Dendritic cell treated with granulocyte-macrophage colony-stimulating factor and Interleukin-4, amounts not matched to agents 40 ng/mL and 50 ng/mL, for 4 days (primary cell): ENCODE measurements around the gene SPTLC1.
"Not testable (repeated sequence)": the region's sequence is repeated elsewhere in the genome, so short reads cannot be mapped to it uniquely, and the experiment has no call there.

ENCODE experiments used
- H3K27ac Mint-ChIP-seq: one replicate; pipeline ENCODE4 v1.8.0; 2022; ENCODE audit warnings: mild to moderate bottlenecking, mixed read lengths
- H3K27me3 Mint-ChIP-seq: one replicate; pipeline ENCODE4 v1.8.0; 2022; ENCODE audit warnings: mild to moderate bottlenecking, mixed read lengths
- H3K36me3 Mint-ChIP-seq: one replicate; pipeline ENCODE4 v1.8.0; 2022; ENCODE audit warnings: low read depth, mixed read lengths
- H3K4me1 Mint-ChIP-seq: one replicate; pipeline ENCODE4 v1.8.0; 2022; ENCODE audit warnings: low read depth, mixed read lengths
- H3K4me3 Mint-ChIP-seq: one replicate; pipeline ENCODE4 v1.8.0; 2022; ENCODE audit warnings: mild to moderate bottlenecking, moderate library complexity, mixed read lengths
- H3K9me3 Mint-ChIP-seq: one replicate; pipeline ENCODE4 v1.8.0; 2022; ENCODE audit warnings: mixed read lengths
- intact Hi-C: fragments of 100-400 bp; cut with micrococcal nuclease; formaldehyde crosslinking; loops from one replicate; pipeline ENCODE4 v1.15.0; 2022

Gene SPTLC1

DNA sequence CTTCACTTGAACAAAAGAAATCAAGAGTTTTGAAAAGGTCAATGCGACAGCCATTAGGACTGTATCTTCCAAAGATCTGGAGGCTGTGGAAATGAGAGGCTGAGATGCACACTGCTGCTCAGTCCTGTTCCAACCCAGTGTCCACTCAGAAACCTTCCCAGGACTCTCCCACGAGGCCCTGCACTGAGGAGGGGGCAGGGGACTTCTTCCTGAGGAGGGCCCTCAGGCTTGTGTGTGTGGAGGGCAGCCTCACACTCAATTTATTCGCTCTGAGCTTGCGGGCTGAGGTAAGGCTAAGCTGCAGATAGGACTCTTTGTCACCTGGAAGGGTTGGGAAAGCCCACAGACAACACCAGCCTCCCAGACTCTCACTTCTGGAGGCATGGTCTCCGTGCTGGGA is 95.6 kb downstream of the SPTLC1 start:
- Mint-ChIP-seq H3K27ac (no peak overlapping the region), H3K4me1 (no peaks in the 10 kb centered on the region), H3K36me3 (no peaks in the 10 kb centered on the region), H3K9me3 (peaks cover 31% of the 10 kb centered on the region), H3K4me3 (no peak overlapping the region), H3K27me3 (peaks cover 2% of the 10 kb centered on the region)
- intact Hi-C loops: no loop called here

DNA sequence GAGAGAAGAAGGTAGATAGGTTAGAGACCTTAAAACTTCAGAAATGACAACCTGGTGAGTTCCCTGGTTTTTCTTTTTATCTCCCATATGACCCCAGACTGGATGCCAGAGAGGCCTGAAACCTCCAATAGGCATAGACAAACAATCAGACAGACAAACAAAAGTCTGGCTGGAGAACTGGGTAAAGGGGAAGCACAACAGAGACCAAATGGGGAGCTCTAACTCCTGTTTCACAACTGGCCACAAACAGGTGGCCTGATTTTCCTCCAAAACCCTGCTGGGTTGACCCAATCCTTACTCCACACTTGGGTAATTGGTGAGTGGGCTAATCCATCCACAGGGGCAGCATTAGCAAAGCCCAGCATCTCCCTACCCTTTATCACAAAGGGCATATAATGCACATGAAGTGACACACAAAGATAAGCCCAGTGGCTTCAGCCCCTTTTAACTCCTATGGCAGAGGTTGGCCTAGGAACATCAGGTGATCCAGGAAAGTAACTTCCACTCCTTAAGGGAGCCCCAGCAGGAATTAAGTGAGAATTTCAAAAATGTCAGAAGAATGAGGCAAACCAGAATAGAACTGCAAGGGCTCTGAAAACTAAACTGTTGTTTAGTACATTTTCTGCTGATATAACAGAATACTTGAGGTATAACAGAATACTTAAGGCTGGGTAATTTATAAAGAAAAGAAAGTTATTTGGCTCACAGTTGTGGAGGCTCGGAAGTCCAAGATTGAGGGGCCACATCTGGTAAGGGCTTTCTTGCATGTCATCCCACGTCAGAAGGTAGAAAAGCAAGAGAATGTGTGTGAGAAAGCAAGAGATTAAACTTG is 104.3 kb downstream of the SPTLC1 start:
- Mint-ChIP-seq H3K9me3 (no peaks in the 10 kb centered on the region), H3K27me3 (no peaks in the 10 kb centered on the region), H3K27ac (no peak overlapping the region), H3K4me3 (no peak overlapping the region), H3K4me1 (peaks cover 13% of the 10 kb centered on the region), H3K36me3 (no peaks in the 10 kb centered on the region)
- intact Hi-C loops: no loop called here

DNA sequence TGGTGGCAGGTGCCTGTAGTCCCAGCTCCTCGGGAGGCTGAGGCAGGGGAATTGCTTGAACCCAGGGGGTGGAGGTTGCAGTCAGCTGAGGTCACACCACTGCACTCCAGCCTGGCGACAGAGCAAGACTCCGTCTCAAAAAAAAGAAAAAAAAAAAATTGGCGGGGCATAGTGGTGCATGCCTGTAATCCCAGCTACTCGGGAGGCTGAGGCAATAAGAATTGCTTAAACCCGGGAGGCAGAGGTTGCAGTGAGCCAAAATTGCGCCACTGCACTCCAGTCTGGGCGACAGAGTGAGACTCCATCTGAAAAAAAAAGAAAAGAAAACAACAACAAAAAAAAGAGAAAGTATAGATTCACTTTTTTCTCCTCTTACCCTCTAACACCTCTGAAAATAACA is 105.0 kb downstream of the SPTLC1 start:
- H3K4me1 Mint-ChIP-seq: peaks cover 13% of the 10 kb centered on the region
- H3K27ac Mint-ChIP-seq, H3K4me3 Mint-ChIP-seq, H3K9me3 Mint-ChIP-seq, H3K27me3 Mint-ChIP-seq, H3K36me3 Mint-ChIP-seq, intact Hi-C loops: not testable (repeated sequence)

DNA sequence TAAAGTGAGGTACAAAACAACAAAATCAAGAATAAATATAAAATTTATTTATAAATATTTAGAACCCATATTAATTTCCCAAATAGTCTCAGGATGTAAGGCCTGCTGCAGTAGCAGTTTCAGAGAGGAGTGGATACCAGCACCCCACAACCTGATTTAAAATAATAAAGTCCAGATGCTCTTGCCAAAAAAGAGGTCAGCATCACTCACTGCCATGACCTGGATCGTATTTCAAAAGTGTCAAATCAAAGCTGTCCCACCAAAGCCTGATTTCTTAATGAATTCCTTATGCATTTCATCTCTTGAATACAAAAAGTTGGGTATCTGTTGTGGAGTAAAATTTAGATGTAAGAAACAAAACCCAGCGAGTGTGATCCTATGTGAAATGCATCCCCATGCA is 107.2 kb downstream of the SPTLC1 start:
- Mint-ChIP-seq H3K27me3 (no peaks in the 10 kb centered on the region), H3K36me3 (no peaks in the 10 kb centered on the region), H3K4me1 (peaks cover 13% of the 10 kb centered on the region), H3K9me3 (no peaks in the 10 kb centered on the region), H3K27ac (no peak overlapping the region), H3K4me3 (no peak overlapping the region)
- intact Hi-C loops: no loop called here

DNA sequence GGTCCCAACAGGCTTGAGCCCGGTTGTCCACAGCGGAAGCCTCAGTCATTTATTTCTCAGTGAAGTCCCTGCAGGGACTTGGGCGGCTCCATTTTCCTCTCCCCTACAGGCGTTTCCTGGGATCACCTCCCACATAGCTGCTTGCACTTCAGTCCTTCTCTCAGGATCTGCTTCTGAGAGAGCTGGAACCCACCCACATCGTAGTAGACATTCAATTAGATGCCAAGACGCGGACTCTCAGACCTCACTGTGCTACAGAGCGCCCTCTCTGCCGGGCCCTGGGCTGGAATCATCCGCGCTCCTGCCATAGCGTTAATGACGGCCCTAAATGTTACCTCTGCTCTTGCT is 111.2 kb downstream of the SPTLC1 start:
- intact Hi-C loops: no loop called here
- Mint-ChIP-seq H3K27me3 (peaks cover 3% of the 10 kb centered on the region), H3K9me3 (no peaks in the 10 kb centered on the region), H3K27ac (no peak overlapping the region), H3K36me3 (no peaks in the 10 kb centered on the region), H3K4me3 (no peak overlapping the region), H3K4me1 (no peaks in the 10 kb centered on the region)

DNA sequence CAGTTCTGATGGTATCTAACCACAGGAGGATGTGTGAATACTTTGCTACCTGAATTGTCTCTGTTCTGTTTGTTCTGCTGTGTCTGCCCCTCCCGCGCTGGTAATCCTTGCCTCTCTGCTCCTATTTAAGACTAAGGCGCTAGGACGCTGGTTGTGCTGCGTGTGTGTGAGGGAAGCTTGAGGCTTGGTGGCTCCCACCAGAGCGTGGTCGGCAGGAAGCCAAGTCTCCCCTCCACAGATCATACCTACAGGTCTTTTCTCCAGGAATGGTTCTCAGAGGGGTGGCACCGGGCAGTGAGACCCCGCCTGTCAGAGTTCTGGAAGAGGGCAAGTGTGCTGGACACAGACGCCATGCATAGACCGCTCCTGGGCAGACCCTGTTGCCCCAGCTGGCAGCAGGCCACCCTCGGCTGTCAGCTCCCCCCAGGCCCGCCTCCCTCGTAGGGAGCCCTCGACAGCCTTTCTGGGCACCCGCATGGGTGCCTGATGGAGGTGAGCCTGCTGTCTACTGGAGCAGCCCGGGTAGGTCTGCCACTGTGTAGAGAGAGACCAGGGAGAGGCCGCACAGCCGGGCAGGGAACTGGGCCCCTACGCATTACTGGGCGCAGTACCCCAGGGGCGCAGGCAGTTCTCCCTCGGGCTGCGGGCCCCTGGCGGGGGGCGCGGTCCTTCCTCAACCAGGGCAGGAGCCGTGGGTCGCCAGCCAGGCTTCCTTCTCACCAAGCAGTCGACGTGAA is 111.7 kb downstream of the SPTLC1 start:
- no peak overlapping the region for H3K4me3 Mint-ChIP-seq
- no peaks in the 10 kb centered on the region for H3K9me3 Mint-ChIP-seq
- H3K27ac Mint-ChIP-seq: no peak overlapping the region
- H3K4me1 Mint-ChIP-seq: no peaks in the 10 kb centered on the region
- intact Hi-C loops: no loop called here
- peaks cover 6% of the 10 kb centered on the region for H3K27me3 Mint-ChIP-seq
- no peaks in the 10 kb centered on the region for H3K36me3 Mint-ChIP-seq

DNA sequence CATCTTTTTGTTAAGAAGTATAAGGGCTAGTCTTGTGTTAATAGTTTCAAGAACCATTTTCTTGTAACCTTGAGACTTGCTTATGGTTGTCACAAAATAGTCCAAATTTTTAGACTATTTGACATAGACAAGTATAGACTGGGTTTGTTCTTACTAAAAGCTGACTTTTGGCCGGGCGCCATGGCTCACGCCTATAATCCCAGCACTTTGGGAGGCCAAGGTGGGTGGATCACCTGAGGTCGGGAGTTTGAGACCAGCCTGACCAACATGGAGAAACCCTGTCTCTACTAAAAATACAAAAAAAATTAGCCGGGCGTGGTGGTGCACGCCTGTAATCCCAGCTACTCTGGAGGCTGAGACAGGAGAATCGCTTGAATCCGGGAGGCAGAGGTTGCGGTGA is 113.3 kb downstream of the SPTLC1 start:
- not testable (repeated sequence) for H3K4me3 Mint-ChIP-seq, H3K4me1 Mint-ChIP-seq

DNA sequence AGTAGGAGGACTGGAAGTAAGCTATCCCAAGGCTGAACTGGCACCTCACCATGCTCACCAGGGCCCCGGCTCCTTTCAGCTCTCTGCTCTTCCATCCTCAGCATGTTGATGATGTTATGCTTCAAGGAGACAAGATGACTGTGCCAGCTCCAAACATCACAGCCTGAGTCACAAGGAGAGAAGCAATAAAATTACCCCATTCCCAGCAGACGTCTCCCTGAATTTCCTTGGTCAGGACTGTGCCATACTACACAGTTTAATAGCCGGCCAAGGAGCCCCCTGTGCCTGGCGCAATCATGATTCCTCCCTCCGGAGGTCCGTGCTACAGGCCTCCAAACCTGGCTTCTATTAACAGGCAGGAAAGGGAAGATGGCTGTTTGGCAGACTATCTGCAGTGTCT is 114.0 kb downstream of the SPTLC1 start:
- H3K27ac Mint-ChIP-seq: no peak overlapping the region
- H3K27me3 Mint-ChIP-seq: peaks cover 6% of the 10 kb centered on the region
- H3K9me3 Mint-ChIP-seq: no peaks in the 10 kb centered on the region
- intact Hi-C loops: no loop called here
- H3K36me3 Mint-ChIP-seq: no peaks in the 10 kb centered on the region
- no peak overlapping the region for H3K4me3 Mint-ChIP-seq
- H3K4me1 Mint-ChIP-seq: no peaks in the 10 kb centered on the region

More for the DNA sequence above, 113.3 kb downstream of the SPTLC1 start:
- intact Hi-C loops, H3K27me3 Mint-ChIP-seq, H3K9me3 Mint-ChIP-seq, H3K36me3 Mint-ChIP-seq, H3K27ac Mint-ChIP-seq: not testable (repeated sequence)

DNA sequence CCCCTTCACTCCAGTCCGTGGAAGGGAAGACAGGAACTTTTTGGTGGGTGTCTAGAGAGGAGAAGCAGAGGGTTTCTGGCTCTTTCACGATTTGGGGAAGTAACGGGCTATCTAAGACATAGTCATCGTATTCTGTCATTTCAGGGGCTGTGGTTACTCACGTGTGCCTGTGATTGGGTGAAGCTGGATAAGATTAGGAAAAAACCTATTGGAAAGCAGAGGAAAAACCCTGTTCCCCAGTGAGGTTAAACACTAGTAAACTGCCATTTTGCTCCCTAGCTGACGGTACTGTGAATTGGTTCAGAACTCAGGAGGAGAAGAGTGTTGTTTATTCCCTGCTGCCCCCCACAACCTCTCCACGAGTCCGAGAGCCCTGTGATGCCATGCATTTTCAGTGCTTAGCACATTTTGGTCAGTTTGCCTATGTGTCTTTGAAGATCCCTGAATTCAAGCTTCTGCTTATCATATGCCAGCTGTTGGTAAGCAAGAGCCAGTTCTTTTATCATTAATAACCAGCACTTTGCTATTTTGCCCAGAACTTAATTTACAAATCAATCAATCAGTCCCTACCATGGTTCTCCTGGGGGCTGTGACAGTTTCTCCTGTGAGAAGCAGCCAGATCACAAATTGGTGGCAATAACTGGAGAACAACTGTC is 120.1 kb downstream of the SPTLC1 start:
- Mint-ChIP-seq H3K36me3 (no peaks in the 10 kb centered on the region), H3K4me1 (peaks cover 8% of the 10 kb centered on the region), H3K27me3 (peaks cover 27% of the 10 kb centered on the region), H3K4me3 (no peak overlapping the region), H3K27ac (no peak overlapping the region), H3K9me3 (no peaks in the 10 kb centered on the region)
- intact Hi-C loops: no loop called here

DNA sequence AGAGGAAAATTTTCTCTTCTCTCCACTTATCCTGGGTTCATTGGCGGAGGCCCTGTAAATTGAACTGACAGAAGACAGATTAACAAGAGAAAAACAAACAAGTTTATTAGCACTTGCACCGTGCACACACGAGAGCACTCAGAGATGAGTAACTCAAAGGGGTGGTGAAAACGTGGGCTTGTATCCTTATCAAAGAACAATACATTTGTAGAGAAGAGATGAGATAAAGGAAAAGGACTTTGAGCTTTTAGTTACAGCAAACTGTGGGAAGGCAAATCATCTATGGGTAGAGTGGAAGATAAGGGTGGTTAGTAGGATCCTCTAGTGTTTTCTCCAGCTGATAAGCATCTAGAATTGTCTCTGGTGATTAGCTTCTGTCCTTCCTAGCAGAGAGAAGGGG is 120.8 kb downstream of the SPTLC1 start:
- Mint-ChIP-seq H3K4me1 (peaks cover 15% of the 10 kb centered on the region), H3K27me3 (peaks cover 27% of the 10 kb centered on the region), H3K4me3 (no peak overlapping the region), H3K27ac (no peak overlapping the region), H3K9me3 (no peaks in the 10 kb centered on the region), H3K36me3 (no peaks in the 10 kb centered on the region)
- intact Hi-C loops: no loop called here

DNA sequence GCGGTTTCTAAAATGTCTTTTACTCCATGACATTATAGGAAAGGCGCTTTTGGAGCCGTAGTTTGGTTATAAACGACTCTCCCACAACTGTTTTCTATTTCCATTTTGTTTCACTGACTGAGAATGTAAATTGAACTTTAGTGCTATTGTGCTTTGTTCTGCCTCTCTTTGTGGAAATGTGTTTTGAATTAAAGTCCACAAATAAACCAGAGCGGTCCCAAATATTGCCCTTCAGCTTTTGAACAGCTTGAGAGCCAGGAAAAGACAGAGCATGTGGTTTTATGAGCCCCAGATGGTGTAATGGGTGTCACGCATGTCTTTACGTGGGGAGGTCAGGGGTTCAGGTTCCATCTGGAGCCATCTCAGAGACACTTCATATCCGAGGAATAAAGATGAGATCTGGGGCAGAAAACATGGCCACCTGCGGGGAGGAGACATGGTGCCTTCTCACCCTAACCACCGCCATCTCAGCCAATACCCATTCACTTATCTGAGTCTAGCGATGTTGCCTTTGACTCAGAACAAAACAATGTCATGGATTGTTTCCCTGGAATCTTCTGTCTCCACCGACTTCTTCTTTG is 122.7 kb downstream of the SPTLC1 start:
- Mint-ChIP-seq H3K27ac (no peak overlapping the region), H3K4me3 (no peak overlapping the region), H3K27me3 (peaks cover 28% of the 10 kb centered on the region), H3K36me3 (no peaks in the 10 kb centered on the region), H3K4me1 (peaks cover 17% of the 10 kb centered on the region), H3K9me3 (no peaks in the 10 kb centered on the region)
- intact Hi-C loops: no loop called here

DNA sequence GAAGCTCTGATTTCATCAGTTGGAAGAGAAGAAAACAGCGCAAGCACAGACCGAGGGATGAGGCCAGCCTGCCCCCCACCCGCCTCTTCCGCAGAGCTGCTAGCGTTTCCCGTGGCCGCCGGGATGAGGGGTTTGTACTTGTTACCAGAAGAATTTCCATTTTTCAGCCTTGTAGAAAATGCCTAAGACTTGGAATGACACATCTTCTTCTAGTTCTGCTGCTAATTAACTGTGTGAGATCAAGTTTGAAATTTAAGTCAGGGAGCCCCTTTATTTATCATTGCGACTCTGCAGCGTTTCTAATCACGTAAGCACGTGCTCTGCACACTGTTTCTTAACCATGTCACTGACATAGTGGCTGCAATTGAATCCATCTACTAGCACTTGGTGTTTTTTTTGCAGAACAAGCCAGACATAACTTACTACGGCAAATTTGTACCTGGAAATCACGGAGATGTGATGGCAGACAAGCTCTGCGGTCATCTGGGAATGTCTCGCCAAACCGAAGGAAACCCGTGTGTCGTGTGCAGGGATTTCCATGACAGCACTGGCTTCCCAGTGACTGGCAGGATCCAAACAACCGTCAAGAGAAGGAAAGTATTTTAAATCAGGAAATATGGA is 123.4 kb downstream of the SPTLC1 start:
- H3K27ac Mint-ChIP-seq: no peak overlapping the region
- H3K4me1 Mint-ChIP-seq: peaks cover 17% of the 10 kb centered on the region
- H3K9me3 Mint-ChIP-seq: no peaks in the 10 kb centered on the region

DNA sequence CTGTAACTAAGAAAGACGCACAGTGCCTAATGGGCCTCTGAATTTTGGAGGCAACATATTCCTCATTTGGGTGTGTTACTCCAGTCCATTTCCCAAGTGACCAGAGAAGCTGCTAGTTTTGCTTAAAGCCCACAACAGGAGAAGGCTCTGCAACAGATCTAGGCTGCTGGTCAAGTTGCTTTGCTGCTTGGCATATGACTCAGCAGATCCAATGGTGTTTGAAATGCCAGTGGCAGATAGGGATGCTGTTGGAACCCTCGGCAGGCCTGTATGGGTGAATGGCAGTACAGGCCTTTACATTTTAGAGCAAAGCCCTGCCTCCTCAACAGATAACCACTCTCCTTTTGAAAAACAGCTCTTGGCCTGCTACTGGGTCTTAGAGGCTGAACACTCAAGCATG is 129.0 kb downstream of the SPTLC1 start:
- peaks cover 10% of the 10 kb centered on the region for H3K27me3 Mint-ChIP-seq
- intact Hi-C loops: no loop called here
- peaks cover 6% of the 10 kb centered on the region for H3K9me3 Mint-ChIP-seq
- H3K4me1 Mint-ChIP-seq: peaks cover 9% of the 10 kb centered on the region
- H3K4me3 Mint-ChIP-seq: no peak overlapping the region
- H3K36me3 Mint-ChIP-seq: no peaks in the 10 kb centered on the region
- no peak overlapping the region for H3K27ac Mint-ChIP-seq

More for the DNA sequence above, 123.4 kb downstream of the SPTLC1 start:
- Mint-ChIP-seq H3K36me3 (no peaks in the 10 kb centered on the region), H3K4me3 (no peak overlapping the region), H3K27me3 (peaks cover 28% of the 10 kb centered on the region)
- intact Hi-C loops: no loop called here

DNA sequence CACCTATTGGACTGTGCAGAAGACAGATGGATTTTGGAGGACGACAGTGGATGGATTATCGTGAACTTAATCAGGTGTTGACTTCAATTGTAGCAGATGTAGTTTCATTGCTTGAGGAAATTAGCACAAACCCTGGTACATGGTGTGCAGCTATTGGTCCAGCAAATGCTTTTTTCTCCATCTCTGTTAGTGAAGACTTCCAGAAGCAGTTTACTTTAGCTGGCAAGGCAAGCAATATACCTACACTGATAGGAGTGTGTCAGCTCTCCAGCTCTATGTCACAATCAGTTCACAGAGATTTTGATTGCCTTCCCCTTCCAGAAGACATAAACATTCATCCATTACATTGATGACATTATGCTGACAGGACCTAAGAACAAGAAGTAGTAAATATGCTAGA is 129.5 kb downstream of the SPTLC1 start:
- H3K4me1 Mint-ChIP-seq: peaks cover 9% of the 10 kb centered on the region
- H3K27me3 Mint-ChIP-seq: peaks cover 8% of the 10 kb centered on the region
- no peak overlapping the region for H3K27ac Mint-ChIP-seq
- no peaks in the 10 kb centered on the region for H3K36me3 Mint-ChIP-seq
- peaks cover 9% of the 10 kb centered on the region for H3K9me3 Mint-ChIP-seq
- intact Hi-C loops: no loop called here
- H3K4me3 Mint-ChIP-seq: no peak overlapping the region
